NCI-H2227 treated with DMSO at 0.1 percent for 48 hours (cell line): ENCODE measurements around the gene HIGD1B.

Source experiments
- DNase-seq: peaks from one replicate; lab custom pipeline; 2025; lab: John Stamatoyannopoulos, UW

Gene HIGD1B

DNA sequence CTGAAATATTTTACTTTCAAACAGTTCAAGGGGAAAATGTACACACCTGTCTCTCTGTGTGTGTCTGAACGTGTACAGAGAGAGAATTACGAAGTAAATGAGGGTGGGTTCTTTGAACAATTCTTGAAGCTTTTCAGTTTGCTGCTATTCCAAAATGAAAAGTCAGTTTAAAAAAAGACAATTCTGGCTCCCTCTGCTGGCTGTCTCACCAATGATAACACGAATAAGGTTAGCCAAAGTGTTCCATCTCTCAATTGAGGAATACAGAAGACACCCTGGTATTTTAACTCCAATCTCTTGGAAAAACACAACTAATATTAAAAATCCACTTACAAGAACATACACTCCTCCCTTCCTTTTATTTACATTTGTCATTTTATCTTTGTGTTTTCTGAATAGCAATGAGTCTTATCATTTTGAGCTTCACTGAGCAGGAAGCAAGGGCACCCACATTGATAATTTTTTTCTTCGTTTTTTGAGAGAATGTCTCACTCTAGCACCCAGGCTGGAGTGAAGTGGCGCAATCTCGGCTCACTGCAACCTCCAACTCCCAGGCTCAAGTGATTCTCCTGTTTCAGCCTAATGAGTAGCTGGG, 31.0 kb downstream of the HIGD1B start:
- peak; percentile 64 for DNase-seq

DNA sequence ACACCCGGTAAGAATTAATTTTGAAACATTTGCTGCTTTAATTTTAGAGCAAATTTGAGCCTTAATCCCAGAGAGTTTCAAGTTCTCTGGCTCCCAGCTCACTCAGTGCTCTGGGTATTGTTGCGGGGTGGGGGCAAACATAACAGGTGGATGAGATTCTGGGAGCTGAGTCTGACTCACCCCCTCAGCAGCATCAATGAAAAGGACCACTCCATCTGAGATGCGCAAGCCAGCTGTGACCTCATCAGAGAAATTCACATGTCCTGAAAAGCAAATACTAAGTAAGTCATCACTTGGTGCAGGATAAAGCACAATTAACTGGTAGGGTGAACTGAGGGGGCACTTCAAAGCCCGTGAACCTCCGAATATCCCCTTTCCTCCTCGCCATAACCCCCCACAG, 31.7 kb downstream of the HIGD1B start:
- DNase-seq: no peak

DNA sequence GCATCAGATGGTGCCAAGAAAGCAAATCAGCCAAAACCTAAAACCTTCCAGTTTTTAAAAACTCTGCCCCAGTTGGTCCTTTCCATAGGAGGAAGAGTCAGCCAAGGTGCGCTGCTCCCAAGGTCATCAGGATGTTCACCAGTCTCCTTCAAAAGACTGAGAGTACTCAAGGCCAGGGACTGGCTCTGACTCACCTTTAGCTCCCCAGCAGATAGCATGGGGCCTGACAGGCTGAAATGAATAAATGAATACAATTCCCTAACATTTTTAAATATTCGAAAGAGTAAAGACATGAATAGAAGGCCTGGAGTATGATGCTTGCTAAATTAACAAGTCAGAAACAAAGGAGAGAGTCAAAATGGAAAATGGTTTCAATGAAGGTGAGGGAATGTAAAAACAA, 32.4 kb downstream of the HIGD1B start:
- DNase-seq: no peak

DNA sequence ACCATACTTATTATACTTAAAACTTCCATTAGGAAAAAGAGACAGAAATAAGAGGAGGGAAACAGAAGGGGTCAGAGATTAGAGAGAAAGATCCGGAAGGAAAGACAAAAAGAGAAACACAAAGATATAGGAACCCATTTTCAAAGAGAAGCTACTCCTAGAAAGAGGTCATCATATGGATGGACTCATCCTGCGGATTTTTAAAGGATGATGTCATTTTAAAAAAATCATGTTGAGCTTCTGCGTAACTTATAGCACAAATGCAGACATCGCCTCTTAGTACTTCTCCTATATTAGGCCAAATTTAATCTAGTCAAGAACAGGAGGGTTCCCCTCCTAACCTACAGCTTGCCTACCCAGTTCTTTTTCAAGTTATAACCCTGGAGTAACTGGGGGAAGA, 33.5 kb downstream of the HIGD1B start:
- DNase-seq: no peak

DNA sequence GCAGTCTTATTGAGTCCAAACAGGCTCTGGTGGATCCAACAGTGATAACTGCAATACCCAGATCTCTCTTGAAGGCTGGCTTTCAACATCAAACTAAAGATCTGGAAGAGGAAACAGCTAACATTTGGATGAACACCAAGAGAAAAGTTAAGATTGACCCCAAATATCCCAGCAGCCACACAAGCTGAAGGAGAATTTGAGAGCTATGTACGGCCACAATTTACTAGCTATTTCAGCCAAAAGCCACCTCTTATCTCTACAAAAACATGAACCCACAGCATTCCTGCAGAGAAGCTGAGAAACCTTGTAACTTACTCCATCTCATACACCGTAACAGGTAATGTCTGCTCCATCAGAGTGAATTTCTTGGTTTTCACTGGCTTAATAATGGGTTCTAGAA, 37.3 kb downstream of the HIGD1B start:
- DNase-seq: no peak

DNA sequence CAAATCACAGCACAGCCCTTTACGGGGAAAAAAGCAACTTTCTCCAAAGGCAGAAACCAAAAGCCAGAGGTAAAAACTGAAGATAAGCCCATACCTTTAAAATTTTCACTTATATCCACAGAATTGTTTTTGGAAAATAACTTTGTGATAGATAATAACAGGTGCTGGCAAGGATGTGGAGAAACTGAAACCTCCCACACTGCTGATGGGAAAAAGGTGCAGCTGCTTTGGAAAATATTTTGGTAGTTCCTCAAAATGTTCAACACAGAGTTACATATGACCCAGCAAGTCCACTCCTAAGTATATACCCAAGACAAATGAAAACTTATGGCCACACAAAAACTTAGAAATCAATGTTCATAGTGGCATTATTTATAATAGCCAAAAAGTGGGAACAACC, 39.3 kb downstream of the HIGD1B start:
- DNase-seq: no peak

DNA sequence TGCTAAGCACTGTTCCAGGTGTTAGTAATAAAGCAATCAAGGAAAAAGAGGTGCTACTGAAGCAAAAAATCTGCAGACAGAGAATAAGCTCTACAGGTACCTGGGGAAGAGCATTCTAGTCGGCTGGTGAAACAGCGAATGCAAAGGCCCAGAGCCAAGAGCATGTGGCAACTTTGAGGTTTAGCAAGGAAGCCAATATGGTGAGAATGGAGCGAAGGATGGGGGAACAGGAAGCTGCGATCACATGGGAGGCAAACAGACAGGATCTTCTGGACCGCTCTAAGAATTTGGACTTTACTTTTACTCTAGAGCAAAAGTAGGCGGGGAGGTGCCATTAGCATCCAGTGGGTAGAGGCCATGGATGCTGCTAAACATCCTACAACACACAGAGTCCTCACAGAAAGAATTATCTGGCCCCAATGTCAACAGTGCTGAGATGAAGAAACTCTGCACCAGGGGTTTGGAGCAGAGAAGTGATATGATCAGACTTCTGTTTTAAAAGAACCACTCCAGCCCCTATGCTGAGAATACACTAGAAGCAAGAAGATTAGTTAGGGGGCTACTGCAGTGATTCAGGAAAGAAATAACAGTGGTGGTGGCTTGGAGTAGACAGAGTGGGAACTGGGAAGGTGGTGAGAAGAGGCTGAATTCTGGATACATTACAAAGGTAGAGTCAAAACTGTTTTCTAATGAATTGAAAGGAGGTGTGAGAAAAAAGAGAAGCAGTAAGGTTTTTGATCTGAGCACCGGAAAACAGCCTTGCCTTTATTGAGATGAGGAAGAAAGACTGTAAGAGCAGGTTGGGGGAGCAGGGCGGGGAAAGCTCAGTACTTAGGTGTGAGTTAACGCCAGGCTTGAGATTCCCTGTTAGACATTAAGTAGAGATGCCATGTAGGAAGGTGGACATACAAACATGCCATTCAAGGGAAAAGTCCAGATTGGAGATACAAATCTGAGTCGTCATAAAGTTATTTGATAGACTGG, 40.6 kb downstream of the HIGD1B start:
- no peak for DNase-seq

DNA sequence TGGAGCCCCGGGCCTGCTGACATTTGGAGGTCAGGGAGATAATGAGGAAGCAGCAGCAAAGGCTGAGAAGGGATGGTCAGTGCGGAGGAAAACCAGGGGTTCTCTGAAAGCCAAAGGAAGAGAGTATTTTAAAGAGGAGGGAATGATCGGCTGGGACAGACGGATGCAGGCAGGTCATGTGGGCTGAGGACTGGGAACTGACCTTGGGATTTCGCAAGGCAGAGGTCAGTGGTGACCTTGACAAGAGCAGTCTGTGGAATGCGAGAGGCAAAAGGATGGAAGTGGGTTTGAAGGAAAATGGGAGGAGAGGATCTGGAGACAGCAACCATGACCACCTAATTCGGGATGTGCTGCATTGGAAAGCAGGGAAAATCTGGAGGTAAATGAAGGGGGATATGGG, 41.3 kb downstream of the HIGD1B start:
- no peak for DNase-seq

DNA sequence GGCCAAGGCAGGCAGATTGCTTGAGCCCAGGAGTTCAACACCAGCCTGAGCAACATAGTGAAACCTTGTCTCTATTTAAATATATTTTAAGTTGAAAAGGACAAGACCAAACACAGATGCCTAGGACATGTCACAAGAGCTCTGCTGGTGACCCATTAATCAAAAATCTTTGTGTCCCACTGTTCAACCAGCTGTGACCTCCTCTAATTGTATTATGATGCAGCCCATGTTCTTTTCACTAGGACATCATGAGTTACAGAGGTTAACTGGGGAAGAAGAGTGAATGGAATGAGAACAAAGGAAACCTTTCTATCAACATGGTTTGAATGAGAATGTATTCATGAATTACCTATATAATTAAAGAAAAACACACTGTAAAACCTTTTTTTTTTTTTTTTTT, 44.6 kb downstream of the HIGD1B start:
- no peak for DNase-seq

DNA sequence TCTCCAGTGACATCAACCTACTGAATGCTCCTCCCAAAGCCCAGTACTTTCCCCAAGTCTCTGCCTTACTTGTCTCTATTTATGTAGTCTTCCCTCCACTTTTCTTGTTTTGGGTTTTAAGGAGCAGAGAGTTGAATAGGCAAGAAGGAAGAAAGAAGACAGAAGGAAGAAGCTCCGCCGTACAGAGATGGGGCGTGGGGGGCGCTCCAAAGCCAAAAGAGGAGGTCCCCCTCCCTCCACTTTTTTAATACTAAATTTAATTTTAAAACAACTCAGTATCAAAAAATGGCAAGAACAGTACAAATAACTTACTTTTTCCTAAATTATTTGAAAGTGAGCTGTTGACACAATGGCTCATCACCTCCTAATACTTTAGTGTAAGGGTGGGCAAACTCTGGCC, 47.0 kb downstream of the HIGD1B start:
- DNase-seq: no peak

DNA sequence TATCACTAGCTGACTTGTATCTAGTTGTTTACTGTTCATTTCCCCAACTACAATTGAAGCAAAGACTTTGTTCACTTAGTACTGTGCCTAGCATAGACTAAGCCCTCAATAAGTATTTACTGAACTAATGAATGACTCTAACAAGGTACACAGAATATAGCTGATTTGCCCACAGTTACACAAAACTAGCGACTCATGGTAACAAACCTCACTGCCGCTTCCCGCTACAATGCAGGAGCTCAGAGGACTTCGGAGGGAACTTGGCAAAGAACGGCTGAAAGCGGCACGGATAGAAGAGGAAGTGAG, 51.0 kb downstream of the HIGD1B start:
- no peak for DNase-seq

DNA sequence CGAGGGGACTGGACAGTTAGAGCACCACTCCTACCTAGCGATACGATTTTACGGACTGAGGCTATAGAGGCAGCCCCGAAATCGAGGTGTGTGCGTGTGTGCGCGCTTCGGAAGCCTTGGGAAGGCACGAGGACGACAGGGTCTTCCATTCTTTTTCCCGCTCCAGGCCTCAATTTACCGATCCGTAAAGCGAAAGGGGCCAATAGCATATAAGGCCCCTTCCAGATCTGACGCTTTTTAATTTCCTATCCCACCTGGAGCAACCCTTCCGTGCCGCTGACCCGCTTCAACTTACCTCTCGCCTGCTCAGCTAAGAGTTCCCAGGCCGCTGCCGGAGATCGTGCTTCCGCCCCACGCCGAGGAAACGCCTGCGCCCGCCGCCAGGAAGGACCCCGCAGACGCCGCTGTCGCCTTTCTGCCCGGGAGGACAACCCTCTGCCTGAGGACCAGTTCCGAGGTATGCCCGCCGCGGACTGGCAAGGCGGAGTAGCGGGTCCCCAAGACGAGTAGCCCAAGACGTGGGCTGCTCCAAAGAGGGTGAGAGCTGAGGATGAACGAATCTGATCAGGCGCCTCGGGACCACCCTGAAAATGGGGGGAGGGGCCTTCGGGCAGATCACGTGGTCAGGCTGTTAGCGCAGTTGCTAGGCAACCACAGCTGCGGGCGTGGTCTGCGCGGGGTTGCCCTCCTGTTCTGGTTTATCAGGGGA, 51.5 kb downstream of the HIGD1B start, which contains the start of gene EFTUD2:
Gene EFTUD2, minus strand, starts transcription at position 372 of the 709 bp plus-strand sequence. CDS start 4,924 bp downstream, outside the sequence.
- DNase-seq: peak; percentile 99
